ENCODE results near the gene GPNMB.

GPNMB gene

GRCh38 chr7:23287612-23288011 is 41.0 kb downstream of the GPNMB start:
- Histone ChIP-seq H3K27me3 (ENCODE audit: insufficient read depth, poor library complexity, severe bottlenecking) (no peaks in the 10 kb centered on the region), H3K9me3 (ENCODE audit: severe bottlenecking) (no peaks in the 10 kb centered on the region), H3K36me3 (ENCODE audit: low read depth) (no peaks in the 10 kb centered on the region), H3K4me3 (ENCODE audit: severe bottlenecking) (no peak overlapping the region), H3K4me1 (ENCODE audit: insufficient read depth, poor library complexity, severe bottlenecking) (no peaks in the 10 kb centered on the region), H3K27ac (ENCODE audit: poor library complexity, severe bottlenecking) (no peak overlapping the region)
- ATAC-seq (ENCODE audit: low read depth) (no peak), DNase-seq (ENCODE audit: low spot score) (no peak)
- TF ChIP-seq CTCF (IDR thresholded peaks at IDR 0.05; ENCODE audit: poor library complexity, severe bottlenecking) = no peak

- DNase-seq (ENCODE audit: low spot score) (no peak), ATAC-seq (ENCODE audit: low read depth) (no peak)
- Histone ChIP-seq H3K4me3 (ENCODE audit: severe bottlenecking) (no peak overlapping the region), H3K27ac (ENCODE audit: poor library complexity, severe bottlenecking) (no peak overlapping the region), H3K4me1 (ENCODE audit: insufficient read depth, poor library complexity, severe bottlenecking) (no peaks in the 10 kb centered on the region), H3K9me3 (ENCODE audit: severe bottlenecking) (no peaks in the 10 kb centered on the region), H3K36me3 (ENCODE audit: low read depth) (no peaks in the 10 kb centered on the region), H3K27me3 (ENCODE audit: insufficient read depth, poor library complexity, severe bottlenecking) (no peaks in the 10 kb centered on the region)
- TF ChIP-seq CTCF (IDR thresholded peaks at IDR 0.05; ENCODE audit: poor library complexity, severe bottlenecking) = no peak
These were observed 44.4 kb downstream of the GPNMB start for GRCh38 chr7:23290993-23291392.

- Histone ChIP-seq H3K9me3 (ENCODE audit: severe bottlenecking) (no peaks in the 10 kb centered on the region), H3K4me3 (ENCODE audit: severe bottlenecking) (no peak overlapping the region), H3K4me1 (ENCODE audit: insufficient read depth, poor library complexity, severe bottlenecking) (no peaks in the 10 kb centered on the region), H3K36me3 (ENCODE audit: low read depth) (no peaks in the 10 kb centered on the region), H3K27me3 (ENCODE audit: insufficient read depth, poor library complexity, severe bottlenecking) (no peaks in the 10 kb centered on the region), H3K27ac (ENCODE audit: poor library complexity, severe bottlenecking) (no peak overlapping the region)
- no peak for TF ChIP-seq CTCF (IDR thresholded peaks at IDR 0.05; ENCODE audit: poor library complexity, severe bottlenecking)
- ATAC-seq (ENCODE audit: low read depth) (no peak), DNase-seq (ENCODE audit: low spot score) (no peak)
These were observed 45.5 kb downstream of the GPNMB start for GRCh38 chr7:23291957-23292560.

GRCh38 chr7:23292623-23293022 is 46.0 kb downstream of the GPNMB start:
- DNase-seq (ENCODE audit: low spot score) (no peak), ATAC-seq (ENCODE audit: low read depth) (no peak)
- H3K4me1 ChIP-seq (ENCODE audit: insufficient read depth, poor library complexity, severe bottlenecking) = no peaks in the 10 kb centered on the region
- no peak overlapping the region for H3K4me3 ChIP-seq (ENCODE audit: severe bottlenecking)
- H3K36me3 ChIP-seq (ENCODE audit: low read depth) = no peaks in the 10 kb centered on the region
- no peaks in the 10 kb centered on the region for H3K27me3 ChIP-seq (ENCODE audit: insufficient read depth, poor library complexity, severe bottlenecking)
- H3K27ac ChIP-seq (ENCODE audit: poor library complexity, severe bottlenecking) = no peak overlapping the region
- no peaks in the 10 kb centered on the region for H3K9me3 ChIP-seq (ENCODE audit: severe bottlenecking)
- TF ChIP-seq CTCF (IDR thresholded peaks at IDR 0.05; ENCODE audit: poor library complexity, severe bottlenecking) = no peak

GRCh38 chr7:23293500-23294073 is 47.0 kb downstream of the GPNMB start:
- H3K4me1 ChIP-seq (ENCODE audit: insufficient read depth, poor library complexity, severe bottlenecking) = peaks cover 6% of the 10 kb centered on the region
- no peak for DNase-seq (ENCODE audit: low spot score)
- no peak for TF ChIP-seq CTCF (IDR thresholded peaks at IDR 0.05; ENCODE audit: poor library complexity, severe bottlenecking)
- H3K9me3 ChIP-seq (ENCODE audit: severe bottlenecking) = no peaks in the 10 kb centered on the region
- no peaks in the 10 kb centered on the region for H3K27me3 ChIP-seq (ENCODE audit: insufficient read depth, poor library complexity, severe bottlenecking)
- H3K36me3 ChIP-seq (ENCODE audit: low read depth) = no peaks in the 10 kb centered on the region
- H3K4me3 ChIP-seq (ENCODE audit: severe bottlenecking) = no peak overlapping the region
- H3K27ac ChIP-seq (ENCODE audit: poor library complexity, severe bottlenecking) = no peak overlapping the region
- no peak for ATAC-seq (ENCODE audit: low read depth)

All from RWPE2 (cell line).